ENCODE results near the gene PLK3.
A peak's percentile ranks its signal among the peaks of the same experiment; 100 is the strongest.

Gene PLK3

DNA sequence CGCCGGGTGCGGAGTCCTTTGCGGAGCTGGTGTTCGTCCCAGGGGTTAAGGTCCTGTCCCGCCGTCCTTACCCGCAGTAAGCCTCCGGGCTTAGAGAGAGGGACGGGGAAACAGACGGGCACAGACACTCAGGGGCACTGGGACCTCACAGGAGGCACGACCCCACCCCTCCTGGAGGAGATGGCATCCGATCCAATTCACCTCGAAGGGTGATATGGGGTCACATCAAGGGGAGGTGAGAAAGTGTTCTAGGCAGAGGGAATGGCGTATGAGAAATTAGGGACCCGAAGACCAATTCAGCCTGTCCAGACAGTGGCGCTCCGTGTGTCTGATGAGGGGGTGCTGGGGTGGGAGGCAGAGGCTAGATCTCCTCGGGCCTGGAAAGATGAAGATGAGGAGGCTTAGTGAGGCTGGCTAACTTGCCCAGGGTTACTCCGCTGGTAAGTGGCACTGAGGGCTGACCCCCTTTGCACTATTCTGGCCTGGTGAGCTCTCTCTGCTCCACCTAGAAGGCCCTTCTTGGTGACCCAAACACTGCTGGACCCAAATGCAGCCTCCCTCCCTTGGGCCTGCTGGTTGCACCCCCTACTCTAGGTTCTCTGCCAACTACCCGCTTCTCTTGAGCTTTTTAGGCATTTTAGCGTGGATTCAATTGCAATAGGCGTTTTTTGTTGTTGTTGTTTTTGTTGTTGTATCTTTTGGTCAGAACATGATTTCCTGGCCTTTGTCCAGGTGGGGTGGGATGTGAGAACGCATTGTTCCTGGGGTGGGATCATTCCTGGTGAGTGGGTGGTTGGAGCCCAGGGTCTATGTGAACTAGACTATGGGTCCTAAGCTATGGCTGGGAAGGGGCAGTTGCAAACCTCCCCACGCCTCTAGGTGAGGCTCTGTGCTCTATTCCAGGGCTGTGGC lies 20.4 kb downstream of the PLK3 start:
- no peak for DNase-seq
- peak overlapping the region; percentile 98 for H3K4me2 ChIP-seq (ENCODE audit: low read depth, low read length)
- TF ChIP-seq, protein P1, sequence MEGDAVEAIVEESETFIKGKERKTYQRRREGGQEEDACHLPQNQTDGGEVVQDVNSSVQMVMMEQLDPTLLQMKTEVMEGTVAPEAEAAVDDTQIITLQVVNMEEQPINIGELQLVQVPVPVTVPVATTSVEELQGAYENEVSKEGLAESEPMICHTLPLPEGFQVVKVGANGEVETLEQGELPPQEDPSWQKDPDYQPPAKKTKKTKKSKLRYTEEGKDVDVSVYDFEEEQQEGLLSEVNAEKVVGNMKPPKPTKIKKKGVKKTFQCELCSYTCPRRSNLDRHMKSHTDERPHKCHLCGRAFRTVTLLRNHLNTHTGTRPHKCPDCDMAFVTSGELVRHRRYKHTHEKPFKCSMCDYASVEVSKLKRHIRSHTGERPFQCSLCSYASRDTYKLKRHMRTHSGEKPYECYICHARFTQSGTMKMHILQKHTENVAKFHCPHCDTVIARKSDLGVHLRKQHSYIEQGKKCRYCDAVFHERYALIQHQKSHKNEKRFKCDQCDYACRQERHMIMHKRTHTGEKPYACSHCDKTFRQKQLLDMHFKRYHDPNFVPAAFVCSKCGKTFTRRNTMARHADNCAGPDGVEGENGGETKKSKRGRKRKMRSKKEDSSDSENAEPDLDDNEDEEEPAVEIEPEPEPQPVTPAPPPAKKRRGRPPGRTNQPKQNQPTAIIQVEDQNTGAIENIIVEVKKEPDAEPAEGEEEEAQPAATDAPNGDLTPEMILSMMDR (IDR thresholded peaks at IDR 0.05; ENCODE audit: low read length) = no peak
- TF ChIP-seq EZH2phosphoT487 (IDR thresholded peaks at IDR 0.05; ENCODE audit: low read length) = no peak
- TF ChIP-seq EZH2 (optimal IDR thresholded peaks at IDR 0.05; ENCODE audit: low read depth, low read length) = no peak
- no peaks in the 10 kb centered on the region for H3K36me3 ChIP-seq (replicated peaks; ENCODE audit: insufficient read depth, low read length)
- H2AFZ ChIP-seq (ENCODE audit: low read length) = peak overlapping the region; percentile 92
- peaks cover 5% of the 10 kb centered on the region; the same call in 1 of the 2 replicates for H3K27me3 ChIP-seq (replicated peaks; ENCODE audit: insufficient read depth, low read length)
- peak overlapping the region; percentile 78; the same call in 1 of the 2 replicates for H3K27ac ChIP-seq (ENCODE audit: low read length)
- H3K9ac ChIP-seq (ENCODE audit: low read length) = peak overlapping the region; percentile 86
- H3K4me1 ChIP-seq (ENCODE audit: low read length) = no peaks in the 10 kb centered on the region
- H4K20me1 ChIP-seq (ENCODE audit: insufficient read depth, low read length) = no peaks in the 10 kb centered on the region
- H3K9me3 ChIP-seq (replicated peaks; ENCODE audit: insufficient read depth, low read length) = no peaks in the 10 kb centered on the region
- H3K4me3 ChIP-seq (ENCODE audit: low read length) = peak overlapping the region; percentile 57
- H3K79me2 ChIP-seq (ENCODE audit: low read length) = no peaks in the 10 kb centered on the region
- no peaks in the 10 kb centered on the region for H3K9me2 ChIP-seq (replicated peaks; ENCODE audit: insufficient read depth, low read length)
- H3F3A ChIP-seq (ENCODE audit: insufficient read depth, low read length) = peaks cover 11% of the 10 kb centered on the region

- H2AFZ ChIP-seq (ENCODE audit: low read length) = no peak overlapping the region
- no peak overlapping the region for H3K27ac ChIP-seq (ENCODE audit: low read length)
- H3K4me3 ChIP-seq (ENCODE audit: low read length) = no peak overlapping the region
- TF ChIP-seq EZH2 (optimal IDR thresholded peaks at IDR 0.05; ENCODE audit: low read depth, low read length) (no peak), EZH2phosphoT487 (IDR thresholded peaks at IDR 0.05; ENCODE audit: low read length) (no peak)
- TF ChIP-seq, protein P1 (IDR thresholded peaks at IDR 0.05; ENCODE audit: low read length) = no peak
- no peaks in the 10 kb centered on the region for H3K36me3 ChIP-seq (replicated peaks; ENCODE audit: insufficient read depth, low read length)
- no peaks in the 10 kb centered on the region for H3K4me1 ChIP-seq (ENCODE audit: low read length)
- H3F3A ChIP-seq (ENCODE audit: insufficient read depth, low read length) = peaks cover 11% of the 10 kb centered on the region
- H3K9me3 ChIP-seq (replicated peaks; ENCODE audit: insufficient read depth, low read length) = no peaks in the 10 kb centered on the region
- H3K27me3 ChIP-seq (replicated peaks; ENCODE audit: insufficient read depth, low read length) = peaks cover 5% of the 10 kb centered on the region; the same call in 1 of the 2 replicates
- H3K4me2 ChIP-seq (ENCODE audit: low read depth, low read length) = no peak overlapping the region
- no peak for DNase-seq
- H3K9me2 ChIP-seq (replicated peaks; ENCODE audit: insufficient read depth, low read length) = no peaks in the 10 kb centered on the region
- H3K9ac ChIP-seq (ENCODE audit: low read length) = no peak overlapping the region
- no peaks in the 10 kb centered on the region for H3K79me2 ChIP-seq (ENCODE audit: low read length)
- no peaks in the 10 kb centered on the region for H4K20me1 ChIP-seq (ENCODE audit: insufficient read depth, low read length)
Measured at GRCh38 chr1:44821240-44821715, 21.1 kb downstream of the PLK3 start.

- no peak overlapping the region for H3K4me2 ChIP-seq (ENCODE audit: low read depth, low read length)
- H3F3A ChIP-seq (ENCODE audit: insufficient read depth, low read length) = peaks cover 11% of the 10 kb centered on the region
- H3K9me2 ChIP-seq (replicated peaks; ENCODE audit: insufficient read depth, low read length) = no peaks in the 10 kb centered on the region
- no peak overlapping the region for H3K4me3 ChIP-seq (ENCODE audit: low read length)
- no peak overlapping the region for H3K27ac ChIP-seq (ENCODE audit: low read length)
- H3K79me2 ChIP-seq (ENCODE audit: low read length) = no peaks in the 10 kb centered on the region
- no peaks in the 10 kb centered on the region for H3K4me1 ChIP-seq (ENCODE audit: low read length)
- H3K9ac ChIP-seq (ENCODE audit: low read length) = no peak overlapping the region
- no peaks in the 10 kb centered on the region for H4K20me1 ChIP-seq (ENCODE audit: insufficient read depth, low read length)
- DNase-seq = no peak
- no peaks in the 10 kb centered on the region for H3K36me3 ChIP-seq (replicated peaks; ENCODE audit: insufficient read depth, low read length)
- H2AFZ ChIP-seq (ENCODE audit: low read length) = no peak overlapping the region
- no peaks in the 10 kb centered on the region for H3K9me3 ChIP-seq (replicated peaks; ENCODE audit: insufficient read depth, low read length)
- peaks cover under 1% of the 10 kb centered on the region; the same call in 1 of the 2 replicates for H3K27me3 ChIP-seq (replicated peaks; ENCODE audit: insufficient read depth, low read length)
- TF ChIP-seq EZH2 (optimal IDR thresholded peaks at IDR 0.05; ENCODE audit: low read depth, low read length) = no peak
- TF ChIP-seq, protein P1 (IDR thresholded peaks at IDR 0.05; ENCODE audit: low read length) = no peak
- no peak for TF ChIP-seq EZH2phosphoT487 (IDR thresholded peaks at IDR 0.05; ENCODE audit: low read length)
Measured at GRCh38 chr1:44822131-44822701, 22.0 kb downstream of the PLK3 start.

Data from MM.1S (cell line).